C4-2B (cell line): Measurements from ENCODE around the gene GCG.

Source experiments
- CTCF ChIP-seq: fragments of 450-650 bp; conservative IDR thresholded peaks from 2 replicates; pipeline ENCODE4 v1.5.1; 2017; ENCODE audit warnings: mild to moderate bottlenecking
- ZFX ChIP-seq: fragments of 450-650 bp; IDR thresholded peaks from 2 replicates; pipeline ENCODE4 v1.6.1; 2017

DNA sequence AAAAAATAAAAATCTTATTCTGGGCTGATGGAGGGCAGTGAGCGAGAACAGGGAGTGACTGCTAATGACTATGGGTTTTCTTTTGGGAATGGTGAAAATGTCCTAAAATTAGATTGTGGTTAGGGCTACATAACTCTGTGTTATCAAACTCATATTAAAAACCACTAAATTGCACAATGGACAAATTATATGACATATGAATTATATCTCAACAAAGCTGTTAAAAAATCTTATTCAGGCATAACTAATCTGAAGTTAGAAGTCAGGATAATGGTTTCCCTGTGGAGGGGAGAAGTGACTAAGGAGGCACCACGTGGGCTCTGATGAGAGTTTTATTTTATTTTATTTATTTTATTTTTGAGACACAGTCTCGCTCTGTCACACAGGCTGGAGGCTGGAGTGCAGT is 45.9 kb downstream of the GCG start:
- TF ChIP-seq CTCF: no peak
- no peak for TF ChIP-seq ZFX
